Thyroid gland (tissue), 4 donors: Measurements from ENCODE around the gene CAMKMT. TPM values are rescaled to one million over a fixed set of nuclear protein-coding genes. Genes with fewer than 3 reads are reported as not detected.

ENCODE experiments used
- DNase-seq, 2 donors: peaks; one replicate each; pipeline ENCODE4 v3.0.0-alpha.2; 2019
- H3K27ac ChIP-seq, 3 donors: fragments of 200-600 bp; sonication (generic); 1 replicate in 2 of 3; 2 replicates in 1 of 3; pipeline ENCODE4 v1.5.1; 2016 to 2019; ENCODE audit warnings: mild to moderate bottlenecking in 1 of 3, moderate library complexity in 1 of 3
- H3K27me3 ChIP-seq: fragments of 200-600 bp; sonication (generic); one replicate; pipeline ENCODE4 v1.5.1; 2019
- H3K36me3 ChIP-seq, 2 donors: fragments of 200-600 bp; sonication (generic); one replicate each; pipeline ENCODE4 v1.5.1; 2016 to 2019
- H3K4me1 ChIP-seq, 2 donors: fragments of 200-600 bp; sonication (generic); one replicate each; pipeline ENCODE4 v1.5.1; 2017 to 2019
- H3K4me3 ChIP-seq, 3 donors: fragments of 200-600 bp; sonication (generic); replicated peaks in 1 of 3; 1 replicate in 2 of 3; 2 replicates in 1 of 3; pipeline ENCODE4 v1.5.1; 2016; ENCODE audit warnings: mild to moderate bottlenecking in 1 of 3
- H3K9me3 ChIP-seq: fragments of 200-600 bp; sonication (generic); one replicate; pipeline ENCODE4 v1.5.1; 2017
- POLR2A ChIP-seq, 2 donors: fragments of 450-650 bp; IDR thresholded peaks; one replicate each; pipeline ENCODE4 v1.6.1; 2017; ENCODE audit warnings: antibody characterized with exemption in 2 of 2, mild to moderate bottlenecking in 2 of 2, moderate library complexity in 1 of 2
- WGBS, 2 donors: methylation state at CpG; one replicate each; pipeline ENCODE4 v1.1.5; 2017; 5-methylcytosine and 5-hydroxymethylcytosine counted together
- intact Hi-C: fragments of 100-400 bp; cut with DNase I; formaldehyde crosslinking; loops from one replicate; pipeline ENCODE4 v1.15.1; 2023
- total RNA-seq, 4 donors: library from RNA; depleted of rRNA; stranded (reverse); fragments of >200 nt; gene quantifications; one replicate each; pipeline ENCODE4 v1.2.3, GENCODE V29; 2016
- TF ChIP-seq, protein P1 (sequence below), 6 experiments: fragments of 200-600 bp in 3 of 6; fragments of 450-650 bp in 3 of 6; sonication (generic) in 3 of 6; IDR thresholded peaks; one replicate each; pipeline ENCODE4 v1.5.1; 2016 to 2019; ENCODE audit warnings: antibody characterized with exemption in 6 of 6, mild to moderate bottlenecking in 2 of 6, inconsistent platforms in 1 of 6, moderate library complexity in 1 of 6

The CAMKMT gene
- total RNA-seq, 4 donors from 2014 or later: 13.5 to 23.7 (median 17.2) TPM

DNA sequence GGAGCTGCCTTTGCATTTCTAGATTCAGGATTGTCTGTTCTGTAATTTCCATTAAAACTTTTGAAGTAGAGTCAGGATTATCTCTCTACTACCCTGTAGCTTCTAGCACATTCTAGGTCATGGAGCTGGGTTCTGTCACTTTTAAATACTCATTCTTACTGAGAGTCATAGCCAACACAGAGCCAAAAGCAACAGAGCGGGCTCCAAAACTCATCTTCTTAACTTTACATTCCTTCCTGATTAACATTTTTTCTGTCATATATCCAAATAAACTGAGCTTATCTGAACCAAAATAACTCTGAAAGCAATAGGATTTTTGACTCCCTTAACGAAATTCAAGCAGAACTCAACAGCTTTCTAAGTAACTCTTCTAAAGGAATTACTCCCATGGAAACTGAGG is 13.3 kb upstream of the CAMKMT start:
- intact Hi-C loops: no loop called here
- no peaks in the 10 kb centered on the region for H3K27me3 ChIP-seq
- peak overlapping the region in 1 of 3 donors; percentile 1 for H3K27ac ChIP-seq
- no peak for DNase-seq
- H3K4me3 ChIP-seq: no peak overlapping the region
- 67 to 74% methylated on average over 2 of the region's 2 CpGs for WGBS, 2 donors
- TF ChIP-seq POLR2A (IDR thresholded peaks at IDR 0.05): no peak
- TF ChIP-seq, protein P1, sequence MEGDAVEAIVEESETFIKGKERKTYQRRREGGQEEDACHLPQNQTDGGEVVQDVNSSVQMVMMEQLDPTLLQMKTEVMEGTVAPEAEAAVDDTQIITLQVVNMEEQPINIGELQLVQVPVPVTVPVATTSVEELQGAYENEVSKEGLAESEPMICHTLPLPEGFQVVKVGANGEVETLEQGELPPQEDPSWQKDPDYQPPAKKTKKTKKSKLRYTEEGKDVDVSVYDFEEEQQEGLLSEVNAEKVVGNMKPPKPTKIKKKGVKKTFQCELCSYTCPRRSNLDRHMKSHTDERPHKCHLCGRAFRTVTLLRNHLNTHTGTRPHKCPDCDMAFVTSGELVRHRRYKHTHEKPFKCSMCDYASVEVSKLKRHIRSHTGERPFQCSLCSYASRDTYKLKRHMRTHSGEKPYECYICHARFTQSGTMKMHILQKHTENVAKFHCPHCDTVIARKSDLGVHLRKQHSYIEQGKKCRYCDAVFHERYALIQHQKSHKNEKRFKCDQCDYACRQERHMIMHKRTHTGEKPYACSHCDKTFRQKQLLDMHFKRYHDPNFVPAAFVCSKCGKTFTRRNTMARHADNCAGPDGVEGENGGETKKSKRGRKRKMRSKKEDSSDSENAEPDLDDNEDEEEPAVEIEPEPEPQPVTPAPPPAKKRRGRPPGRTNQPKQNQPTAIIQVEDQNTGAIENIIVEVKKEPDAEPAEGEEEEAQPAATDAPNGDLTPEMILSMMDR (IDR thresholded peaks at IDR 0.05): no peak
- H3K4me1 ChIP-seq: peaks cover 14 to 17% of the 10 kb centered on the region in 2 donors
- H3K36me3 ChIP-seq: peaks cover 0 to 8% of the 10 kb centered on the region in 2 donors
- H3K9me3 ChIP-seq: no peaks in the 10 kb centered on the region

DNA sequence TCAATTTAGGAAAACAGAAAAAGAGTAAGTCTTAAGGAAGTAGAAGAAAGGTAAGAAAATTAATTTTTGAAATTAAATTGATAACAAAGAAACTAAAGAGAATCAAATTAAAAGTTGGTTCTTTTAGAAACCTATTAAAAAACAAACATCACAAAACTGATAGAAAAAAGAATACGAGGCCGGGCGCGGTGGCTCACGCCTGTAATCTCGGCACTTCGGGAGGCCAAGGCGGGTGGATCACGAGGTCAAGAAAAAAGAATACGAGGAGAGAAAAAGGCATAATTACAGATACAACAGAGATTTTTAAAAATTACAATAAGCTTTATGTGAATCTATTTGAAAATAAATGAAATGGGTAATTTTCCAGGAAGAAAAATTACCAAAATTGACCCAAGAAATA is 12.2 kb upstream of the CAMKMT start:
- 96 to 97% methylated on average over 10 of the region's 10 CpGs for WGBS, 2 donors
- Histone ChIP-seq H3K27me3 (no peaks in the 10 kb centered on the region), H3K36me3 (peaks cover 0 to 5% of the 10 kb centered on the region in 2 donors), H3K27ac (no peak overlapping the region), H3K4me1 (peaks cover 14 to 17% of the 10 kb centered on the region in 2 donors), H3K4me3 (no peak overlapping the region), H3K9me3 (no peaks in the 10 kb centered on the region)
- intact Hi-C loops: no loop called here
- DNase-seq: no peak
- TF ChIP-seq, protein P1 (IDR thresholded peaks at IDR 0.05): no peak
- no peak for TF ChIP-seq POLR2A (IDR thresholded peaks at IDR 0.05)

DNA sequence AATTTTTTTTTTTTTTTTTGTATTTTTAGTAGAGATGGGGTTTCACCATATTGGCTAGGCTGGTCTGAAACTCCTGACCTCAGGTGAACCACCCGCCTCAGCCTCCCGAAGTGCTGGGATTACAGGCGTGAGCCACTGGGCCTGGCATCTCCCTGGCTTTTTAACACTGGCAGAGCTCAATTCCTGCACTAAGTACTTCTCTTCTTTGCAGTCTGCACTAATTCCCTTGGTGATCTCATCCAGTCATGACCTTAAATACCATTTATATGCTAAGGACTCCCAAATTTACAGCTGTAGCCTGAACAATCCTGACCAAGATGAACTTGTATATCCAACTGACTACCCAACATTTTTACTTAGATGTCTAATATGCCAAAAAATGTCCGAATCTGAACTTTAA is 10.7 kb upstream of the CAMKMT start:
- intact Hi-C loops: no loop called here
- H3K27ac ChIP-seq: no peak overlapping the region
- no peaks in the 10 kb centered on the region for H3K36me3 ChIP-seq
- no peaks in the 10 kb centered on the region for H3K9me3 ChIP-seq
- H3K27me3 ChIP-seq: no peaks in the 10 kb centered on the region
- TF ChIP-seq POLR2A (IDR thresholded peaks at IDR 0.05): no peak
- TF ChIP-seq, protein P1 (IDR thresholded peaks at IDR 0.05): no peak
- no peak for DNase-seq
- H3K4me3 ChIP-seq: no peak overlapping the region
- WGBS, 2 donors: 80 to 93% methylated on average over 4 of the region's 4 CpGs
- H3K4me1 ChIP-seq: peaks cover 14 to 17% of the 10 kb centered on the region in 2 donors

DNA sequence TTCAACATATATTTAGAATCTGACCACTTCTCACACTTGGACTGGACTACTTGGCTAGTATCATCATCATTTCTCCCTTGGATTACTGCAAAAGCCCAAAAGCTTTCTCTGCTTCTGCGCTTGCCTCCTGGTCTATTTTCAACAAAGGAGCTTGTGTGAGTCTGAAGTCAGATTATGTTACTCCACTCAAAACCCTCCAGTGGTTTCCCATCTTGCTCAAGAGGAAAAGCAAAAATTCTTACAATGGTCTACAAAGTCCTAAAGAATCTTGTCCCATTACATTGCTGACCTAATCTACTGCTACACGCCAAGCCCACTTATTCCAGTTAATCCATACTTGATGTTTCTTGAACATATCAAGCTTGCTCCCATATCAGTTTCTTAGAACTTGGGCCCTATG is 10.1 kb upstream of the CAMKMT start:
- Histone ChIP-seq H3K4me3 (no peak overlapping the region), H3K27me3 (no peaks in the 10 kb centered on the region), H3K9me3 (no peaks in the 10 kb centered on the region), H3K4me1 (peaks cover 14 to 17% of the 10 kb centered on the region in 2 donors), H3K27ac (no peak overlapping the region), H3K36me3 (no peaks in the 10 kb centered on the region)
- WGBS, 2 donors: 88 to 92% methylated on average over 2 of the region's 2 CpGs
- DNase-seq: no peak
- TF ChIP-seq, protein P1 (IDR thresholded peaks at IDR 0.05): no peak
- no peak for TF ChIP-seq POLR2A (IDR thresholded peaks at IDR 0.05)
- intact Hi-C loops: no loop called here

DNA sequence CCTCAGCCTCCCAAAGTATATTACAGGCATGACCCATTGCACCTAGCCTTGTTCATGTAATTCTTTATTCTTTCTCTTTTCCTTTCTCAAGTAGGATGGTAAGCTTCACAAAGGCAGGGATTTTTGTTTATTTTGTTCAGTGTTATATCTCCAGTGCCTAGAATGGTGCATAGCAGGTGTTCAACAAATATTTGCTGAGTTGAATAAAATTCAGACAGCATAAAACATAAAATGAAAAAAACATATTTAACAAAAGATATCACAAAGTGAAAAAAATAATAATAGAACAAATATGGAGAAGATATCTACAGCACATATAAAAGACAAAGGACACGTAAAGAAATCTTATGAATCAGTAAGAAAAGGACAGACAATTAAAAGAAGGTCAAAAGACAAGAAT is 9.2 kb upstream of the CAMKMT start:
- Histone ChIP-seq H3K27me3 (no peaks in the 10 kb centered on the region), H3K4me1 (peaks cover 8 to 15% of the 10 kb centered on the region in 2 donors), H3K9me3 (no peaks in the 10 kb centered on the region), H3K27ac (no peak overlapping the region), H3K4me3 (no peak overlapping the region), H3K36me3 (no peaks in the 10 kb centered on the region)
- no peak for DNase-seq
- intact Hi-C loops: no loop called here
- TF ChIP-seq, protein P1 (IDR thresholded peaks at IDR 0.05): no peak
- TF ChIP-seq POLR2A (IDR thresholded peaks at IDR 0.05): no peak
- 94 to 100% methylated on average over 1 of the region's 1 CpG for WGBS, 2 donors
